GM21786 (cell line): Measurements from ENCODE around the gene WDR11.
A peak's percentile ranks its signal among the peaks of the same experiment; 100 is the strongest.

Experiments
- ATAC-seq: cut with Tn5 transposase; IDR thresholded peaks from one replicate; pipeline ENCODE4 v1.9.1; 2021; ENCODE audit not compliant: unreplicated experiment

Gene WDR11, protein sequence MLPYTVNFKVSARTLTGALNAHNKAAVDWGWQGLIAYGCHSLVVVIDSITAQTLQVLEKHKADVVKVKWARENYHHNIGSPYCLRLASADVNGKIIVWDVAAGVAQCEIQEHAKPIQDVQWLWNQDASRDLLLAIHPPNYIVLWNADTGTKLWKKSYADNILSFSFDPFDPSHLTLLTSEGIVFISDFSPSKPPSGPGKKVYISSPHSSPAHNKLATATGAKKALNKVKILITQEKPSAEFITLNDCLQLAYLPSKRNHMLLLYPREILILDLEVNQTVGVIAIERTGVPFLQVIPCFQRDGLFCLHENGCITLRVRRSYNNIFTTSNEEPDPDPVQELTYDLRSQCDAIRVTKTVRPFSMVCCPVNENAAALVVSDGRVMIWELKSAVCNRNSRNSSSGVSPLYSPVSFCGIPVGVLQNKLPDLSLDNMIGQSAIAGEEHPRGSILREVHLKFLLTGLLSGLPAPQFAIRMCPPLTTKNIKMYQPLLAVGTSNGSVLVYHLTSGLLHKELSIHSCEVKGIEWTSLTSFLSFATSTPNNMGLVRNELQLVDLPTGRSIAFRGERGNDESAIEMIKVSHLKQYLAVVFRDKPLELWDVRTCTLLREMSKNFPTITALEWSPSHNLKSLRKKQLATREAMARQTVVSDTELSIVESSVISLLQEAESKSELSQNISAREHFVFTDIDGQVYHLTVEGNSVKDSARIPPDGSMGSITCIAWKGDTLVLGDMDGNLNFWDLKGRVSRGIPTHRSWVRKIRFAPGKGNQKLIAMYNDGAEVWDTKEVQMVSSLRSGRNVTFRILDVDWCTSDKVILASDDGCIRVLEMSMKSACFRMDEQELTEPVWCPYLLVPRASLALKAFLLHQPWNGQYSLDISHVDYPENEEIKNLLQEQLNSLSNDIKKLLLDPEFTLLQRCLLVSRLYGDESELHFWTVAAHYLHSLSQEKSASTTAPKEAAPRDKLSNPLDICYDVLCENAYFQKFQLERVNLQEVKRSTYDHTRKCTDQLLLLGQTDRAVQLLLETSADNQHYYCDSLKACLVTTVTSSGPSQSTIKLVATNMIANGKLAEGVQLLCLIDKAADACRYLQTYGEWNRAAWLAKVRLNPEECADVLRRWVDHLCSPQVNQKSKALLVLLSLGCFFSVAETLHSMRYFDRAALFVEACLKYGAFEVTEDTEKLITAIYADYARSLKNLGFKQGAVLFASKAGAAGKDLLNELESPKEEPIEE

DNA sequence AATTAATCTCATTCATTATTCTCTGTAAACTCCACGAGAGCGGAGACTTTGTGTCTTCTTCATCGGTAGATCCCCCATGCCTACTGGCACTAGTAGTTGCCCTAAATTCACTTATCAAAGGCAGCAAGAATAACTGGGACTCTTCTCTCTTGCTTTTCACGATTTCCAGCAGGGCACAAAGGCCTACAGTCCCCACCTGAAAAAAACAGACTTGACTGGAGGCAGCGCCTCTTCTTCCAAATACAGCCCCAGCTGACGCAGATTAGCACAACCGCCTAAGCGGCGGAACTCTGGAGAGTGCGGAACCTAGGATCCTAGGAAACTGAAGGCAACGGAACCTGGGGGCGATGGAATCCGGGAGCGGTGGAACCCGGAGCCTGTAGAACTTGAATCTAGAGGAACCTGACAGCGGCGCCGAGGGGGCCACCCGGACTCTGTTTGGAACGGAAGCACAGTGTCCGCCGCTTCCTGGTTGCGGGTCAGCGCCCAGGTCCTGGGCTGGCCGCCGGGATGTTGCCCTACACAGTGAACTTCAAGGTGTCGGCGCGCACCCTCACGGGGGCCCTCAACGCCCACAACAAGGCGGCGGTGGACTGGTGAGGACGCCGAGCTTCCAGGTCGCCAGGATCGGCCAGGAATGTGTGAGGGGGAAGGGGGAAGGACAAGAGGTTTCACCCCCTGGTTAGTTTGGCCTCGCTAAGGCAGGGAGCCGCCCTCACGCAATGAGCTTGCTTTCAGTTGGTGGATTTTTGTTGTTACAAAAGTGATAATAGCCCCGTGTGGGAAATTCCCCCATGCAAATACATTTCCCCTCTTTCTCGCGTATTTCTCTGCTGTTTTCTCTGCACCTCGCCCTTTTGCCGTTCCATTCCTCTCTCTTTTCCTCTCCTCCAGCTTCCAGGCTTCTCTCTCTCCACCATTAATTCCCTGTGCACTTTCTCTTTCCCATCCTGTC is at the start of gene WDR11:
Gene WDR11 (plus strand): TSS at position 452 of the 955 bp plus-strand sequence. CDS start 59 bp downstream, at position 511.
- ATAC-seq, result peak; percentile 97

DNA sequence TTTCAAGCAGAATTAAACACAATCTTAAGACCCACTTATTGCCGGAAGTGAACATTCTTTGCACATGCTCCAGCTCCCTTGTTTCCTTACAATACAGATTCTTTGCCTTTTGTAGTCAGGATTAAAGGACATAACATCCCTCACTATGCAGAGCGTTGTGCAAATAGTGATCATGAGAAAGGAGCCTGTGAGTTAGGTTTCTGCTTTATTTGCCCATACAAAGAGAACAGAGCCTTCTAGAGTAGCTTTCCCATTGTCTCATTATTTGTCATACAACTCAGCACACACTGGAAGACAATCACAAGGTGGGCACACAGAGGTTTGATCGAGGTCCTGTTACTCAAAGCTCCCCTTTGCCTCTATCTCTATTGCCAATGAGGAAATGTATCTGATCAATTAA is 48.2 kb upstream of the WDR11 start:
- no peak for ATAC-seq

DNA sequence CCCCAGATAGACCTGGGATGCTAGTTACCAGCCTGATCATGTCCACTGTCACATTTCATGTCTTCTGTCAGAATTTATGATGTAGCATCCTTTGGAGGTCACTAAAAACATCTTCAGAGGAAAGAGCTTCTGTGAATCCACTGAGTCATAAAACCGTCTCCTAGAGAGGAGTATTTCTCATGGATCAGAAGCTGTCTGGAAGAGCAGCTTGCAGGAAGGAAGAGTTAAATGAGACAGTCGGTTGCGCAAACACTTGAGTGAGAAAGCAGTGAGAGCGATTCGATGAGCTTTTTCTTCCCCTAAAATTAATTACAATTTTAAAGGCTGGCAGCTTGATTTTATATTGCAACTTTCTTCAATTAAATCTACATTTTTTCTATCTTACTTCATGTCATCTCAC is 47.2 kb upstream of the WDR11 start:
- ATAC-seq, result no peak

DNA sequence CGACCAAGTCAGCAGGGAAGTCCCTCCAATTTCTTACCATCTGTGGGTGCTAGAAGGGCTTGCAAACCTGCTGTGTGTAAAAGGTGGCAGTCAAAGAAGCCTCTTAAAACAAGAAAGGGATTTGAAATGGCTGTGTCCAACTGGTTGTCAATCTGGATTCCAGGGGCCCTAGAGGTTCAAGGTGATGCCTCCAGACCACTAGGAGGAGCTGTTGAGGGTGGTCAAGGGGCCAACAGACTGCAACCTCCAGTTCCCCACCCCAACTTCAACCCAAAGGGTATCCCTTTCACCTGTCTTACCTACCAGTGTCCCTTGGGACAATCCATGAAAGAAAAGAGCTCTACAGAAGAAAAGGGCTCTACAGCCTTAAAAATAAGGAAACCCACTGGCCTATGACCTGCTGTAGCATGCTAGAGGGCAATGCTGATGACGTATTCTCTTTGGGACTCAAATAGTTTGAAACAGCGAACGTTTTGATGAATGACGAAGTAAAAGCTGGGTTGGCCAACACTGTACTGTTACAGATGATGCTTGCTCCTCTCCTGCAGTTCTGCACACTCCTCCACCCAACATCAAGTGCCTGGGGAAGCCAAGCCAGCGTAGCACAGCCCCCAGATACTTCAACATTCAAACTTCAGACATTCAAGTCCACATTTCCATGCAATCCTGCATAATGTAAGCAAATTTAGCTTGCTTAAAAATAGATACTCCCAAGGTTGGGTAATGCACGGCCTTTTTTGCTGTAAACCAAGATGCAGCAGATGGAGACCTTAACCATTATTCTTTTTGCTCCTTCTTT is 45.9 kb upstream of the WDR11 start:
- no peak for ATAC-seq

DNA sequence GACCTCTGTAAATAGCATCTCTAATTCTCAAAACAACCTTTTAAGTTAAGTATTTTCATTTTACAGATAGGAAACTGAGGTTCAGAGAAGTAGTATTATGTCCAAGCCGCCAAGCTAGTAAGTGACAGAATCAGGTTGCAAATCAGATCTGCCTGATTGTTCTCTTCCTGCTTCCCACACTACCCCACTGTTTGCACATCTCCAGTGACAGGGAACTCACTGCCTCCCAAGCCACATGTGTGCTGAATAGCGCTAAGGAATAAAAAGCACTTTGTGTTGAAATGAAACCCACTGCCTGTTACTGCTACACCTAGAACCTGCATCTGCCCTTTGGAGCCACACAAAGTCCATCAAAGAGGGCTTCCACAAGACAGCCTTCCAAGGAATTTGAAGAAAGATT is 45.1 kb upstream of the WDR11 start:
- no peak for ATAC-seq

DNA sequence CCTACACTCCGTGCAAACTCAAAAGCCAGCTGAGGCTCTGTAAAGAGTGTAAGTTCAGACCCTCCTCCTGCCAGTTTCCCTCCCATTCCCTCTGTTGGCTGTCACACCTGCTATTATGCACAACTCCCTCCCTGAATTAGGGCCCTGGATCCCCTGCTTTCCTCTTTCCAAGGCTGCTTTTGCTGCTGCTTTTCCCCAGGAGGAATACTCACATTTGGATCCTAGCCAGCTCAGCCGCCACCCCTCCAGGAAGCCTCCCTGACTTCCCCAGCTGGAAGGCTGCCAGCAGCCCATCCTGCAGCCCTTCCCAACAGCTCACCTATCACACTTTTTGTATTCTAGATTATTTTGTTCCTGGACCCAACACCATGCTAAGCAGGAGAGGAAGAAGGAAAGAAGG is 40.9 kb upstream of the WDR11 start:
- ATAC-seq, result no peak

DNA sequence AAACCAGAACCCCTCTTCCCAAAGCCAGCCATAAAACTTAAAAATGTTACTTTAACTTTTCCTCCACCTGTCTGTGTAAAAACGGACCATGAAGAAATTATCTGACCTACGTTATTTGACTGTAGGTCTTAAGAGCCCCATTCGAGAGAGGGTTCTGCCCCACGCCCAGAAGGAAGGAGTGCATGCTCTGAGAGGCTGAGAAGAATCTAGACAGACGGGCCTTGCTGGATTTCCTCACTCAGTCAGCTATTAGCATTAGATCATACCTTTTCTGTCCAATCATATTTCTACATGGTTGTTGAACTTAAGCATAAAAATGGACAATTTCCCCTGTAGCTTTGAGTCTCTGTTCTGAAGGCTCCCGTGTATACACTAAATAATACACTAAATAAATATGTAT is 38.1 kb upstream of the WDR11 start:
- no peak for ATAC-seq

DNA sequence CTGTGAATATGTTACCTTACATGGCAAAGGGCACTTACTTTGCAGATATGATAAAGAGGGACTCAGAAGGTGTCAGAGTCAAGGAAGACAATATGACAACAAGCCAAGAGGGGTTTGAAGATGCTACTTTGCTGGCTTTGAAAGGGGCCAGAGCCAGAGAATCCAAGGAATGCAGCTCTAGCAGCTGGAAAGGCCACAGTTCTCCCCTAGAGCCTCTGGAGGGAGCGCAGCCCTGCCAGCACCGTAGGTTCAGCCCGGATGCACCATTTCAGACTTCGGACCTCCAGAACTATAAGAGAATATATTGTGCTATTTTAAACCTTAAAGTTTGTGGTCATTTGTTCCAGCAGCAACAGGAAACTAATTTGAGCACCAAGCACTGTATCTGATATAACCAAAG is 32.9 kb upstream of the WDR11 start:
- no peak for ATAC-seq

DNA sequence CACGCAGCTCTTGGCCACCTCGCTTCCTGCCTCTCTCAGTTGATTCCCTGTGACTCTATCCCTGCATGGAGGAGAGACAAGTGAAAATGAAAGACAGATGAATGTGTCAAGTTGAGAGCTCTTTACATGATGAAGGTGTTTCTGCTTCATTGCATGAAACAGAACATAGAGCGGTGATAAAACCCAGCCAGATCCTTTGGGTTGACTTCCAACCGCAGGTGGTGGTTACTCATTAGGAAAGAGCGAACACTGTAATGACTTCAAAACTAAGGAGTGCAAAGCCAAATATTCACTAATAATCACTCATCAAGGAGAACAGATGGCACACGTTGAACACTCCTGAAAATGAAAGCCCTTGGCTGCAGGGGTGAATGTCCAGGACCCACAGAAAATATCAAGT is 31.8 kb upstream of the WDR11 start:
- no peak for ATAC-seq

DNA sequence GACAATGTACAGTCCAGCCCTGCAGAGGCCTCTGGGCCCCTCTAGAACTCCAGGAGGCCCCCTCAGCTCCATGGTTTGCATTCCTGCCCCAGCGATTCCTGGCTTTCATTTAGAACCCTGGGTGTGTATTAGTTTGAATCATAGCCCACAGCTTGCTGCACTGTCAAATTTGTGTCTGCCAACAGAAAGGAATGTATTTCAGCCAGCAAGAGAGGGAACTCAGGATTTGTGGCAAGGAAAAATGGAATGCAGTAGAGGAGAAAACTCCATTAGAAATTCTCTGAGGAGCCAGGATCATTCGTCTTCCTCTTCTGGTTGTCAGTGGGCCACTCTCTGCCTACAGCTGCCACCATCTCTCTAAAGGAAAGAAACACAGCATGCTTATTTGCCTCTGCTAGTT is 27.9 kb upstream of the WDR11 start:
- no peak for ATAC-seq

DNA sequence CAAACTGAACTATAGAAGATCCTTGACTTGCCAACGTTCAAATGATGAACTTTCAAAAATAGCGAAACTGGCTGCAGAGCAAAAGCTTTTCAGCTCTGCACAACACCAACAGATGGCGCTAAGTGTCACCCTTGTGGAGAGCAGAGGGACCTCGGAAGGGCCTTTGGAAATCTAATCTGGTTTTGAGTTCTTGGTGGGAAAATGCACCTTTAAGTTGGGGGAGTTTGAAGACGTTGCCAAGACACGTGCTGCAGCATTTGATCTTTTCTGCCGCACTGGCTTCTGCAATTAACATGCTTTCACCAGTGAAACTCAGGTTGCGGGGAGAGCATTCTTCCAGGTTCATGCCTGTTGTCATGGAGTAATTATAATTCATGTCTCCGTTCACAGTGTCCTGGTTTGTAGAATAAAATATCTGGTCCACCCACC is 26.3 kb upstream of the WDR11 start:
- no peak for ATAC-seq

DNA sequence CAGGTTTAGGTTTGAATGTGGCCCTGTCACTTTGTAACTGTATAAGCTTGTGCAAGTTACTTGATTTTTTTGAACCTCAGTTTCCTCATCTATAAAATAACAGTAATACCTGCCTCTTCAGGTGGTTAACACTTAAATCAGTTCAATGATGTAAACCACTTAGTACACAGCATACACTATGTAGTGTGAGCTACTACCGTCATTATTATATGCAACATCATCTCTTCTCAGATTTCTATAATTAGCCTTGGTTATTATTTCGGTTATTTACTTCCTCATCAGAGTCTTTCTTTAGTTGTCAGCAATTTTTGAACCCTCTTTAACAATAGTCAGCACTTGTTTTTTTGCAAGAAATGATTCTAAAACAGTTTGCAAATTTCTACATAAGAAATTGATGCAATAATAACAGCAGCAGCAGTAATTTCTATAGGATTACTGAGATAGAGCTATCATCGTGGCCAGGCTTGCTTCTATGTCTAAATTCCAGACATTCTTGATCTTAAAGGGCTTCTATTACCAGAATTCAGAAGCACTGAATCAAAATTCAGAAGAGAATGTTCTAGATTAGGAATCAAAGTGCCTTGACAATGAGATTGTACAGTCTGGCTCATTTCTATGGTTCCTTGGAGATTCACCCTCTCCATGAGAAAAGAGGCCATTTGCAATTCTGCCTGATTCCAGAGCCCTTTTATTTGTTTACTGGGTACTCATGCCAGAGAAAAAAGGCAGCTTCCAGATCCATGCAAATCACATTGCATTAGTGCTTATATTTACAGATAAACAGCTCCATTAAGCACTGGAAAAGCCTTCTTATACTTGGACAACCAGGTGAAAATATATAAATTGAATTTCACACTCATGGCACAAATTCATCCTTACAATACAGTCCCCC is 25.0 kb upstream of the WDR11 start:
- ATAC-seq, result no peak

DNA sequence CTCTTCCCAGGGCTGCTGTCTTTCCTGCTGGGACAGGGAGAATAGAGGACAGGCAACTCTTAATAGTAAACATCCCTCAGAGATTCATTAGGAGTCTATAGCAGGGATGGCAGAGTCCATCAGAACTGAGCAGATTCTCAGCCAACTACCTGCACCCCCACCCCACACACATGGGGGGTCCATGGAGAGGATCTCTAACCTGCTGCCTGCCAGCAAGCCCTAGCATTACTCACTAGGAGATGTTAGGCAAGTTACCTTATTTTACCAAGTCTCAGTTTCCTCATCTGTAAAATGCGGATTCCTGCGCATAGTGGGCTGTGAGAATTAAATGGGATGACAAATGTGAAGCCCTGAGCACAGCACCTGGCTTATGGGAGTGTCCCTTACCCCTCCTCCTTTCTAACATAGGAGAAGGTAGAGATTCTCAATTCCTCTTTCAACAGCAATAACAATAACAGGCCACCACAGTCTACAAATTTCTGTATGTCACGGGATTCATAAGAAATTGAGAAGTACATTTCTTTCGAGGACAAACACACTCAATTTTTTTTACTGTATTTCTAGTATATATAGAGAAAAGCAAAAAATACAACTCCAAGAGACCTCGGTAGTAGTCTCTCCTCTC is 23.8 kb upstream of the WDR11 start:
- ATAC-seq, result peak; percentile 93

DNA sequence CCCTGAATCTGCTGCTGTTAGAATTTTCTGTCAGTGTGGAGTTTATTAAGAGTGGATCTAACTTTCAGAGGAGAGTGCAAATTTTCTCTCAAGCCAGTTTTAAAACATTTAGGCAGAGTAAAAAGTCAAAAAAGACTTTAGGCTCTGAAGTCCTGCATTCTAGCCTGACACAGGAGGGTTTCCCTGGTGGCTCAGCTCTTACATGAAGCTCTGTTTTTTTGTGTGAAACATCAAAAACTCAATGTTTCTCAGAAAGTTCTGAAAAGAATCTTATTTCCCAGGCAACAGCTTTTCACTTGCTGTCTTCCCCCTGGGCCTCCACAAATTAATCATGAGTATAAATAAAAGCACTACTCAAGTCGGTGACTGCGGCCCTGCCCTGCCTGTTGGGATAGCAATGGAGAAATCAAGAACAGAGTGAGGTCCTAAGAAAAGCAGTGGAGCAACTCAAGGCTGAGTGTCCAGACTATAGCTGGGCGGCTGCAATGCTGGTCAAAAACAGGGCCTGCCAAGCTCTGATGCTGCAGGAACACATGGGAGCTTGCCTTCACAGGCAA is 22.3 kb upstream of the WDR11 start:
- no peak for ATAC-seq

DNA sequence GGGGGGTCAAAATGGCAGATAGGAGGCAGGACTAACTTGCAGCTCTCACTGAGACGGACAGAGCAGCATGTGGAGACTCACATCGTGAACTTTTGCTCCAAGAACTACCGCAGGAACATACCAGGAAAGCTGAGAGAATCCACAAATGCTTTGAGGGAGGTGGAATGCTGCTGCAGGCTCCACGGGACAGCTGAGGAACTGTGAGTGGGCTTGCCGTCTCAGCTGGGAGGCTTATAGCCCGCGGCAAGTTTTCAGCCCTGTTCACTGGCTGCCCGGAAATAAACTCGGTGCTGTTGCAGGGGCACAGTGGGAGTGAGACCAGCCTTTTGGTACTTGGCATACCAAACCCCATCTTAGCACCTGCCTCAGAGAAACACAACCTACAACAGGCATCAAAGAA is 19.1 kb upstream of the WDR11 start:
- no peak for ATAC-seq

DNA sequence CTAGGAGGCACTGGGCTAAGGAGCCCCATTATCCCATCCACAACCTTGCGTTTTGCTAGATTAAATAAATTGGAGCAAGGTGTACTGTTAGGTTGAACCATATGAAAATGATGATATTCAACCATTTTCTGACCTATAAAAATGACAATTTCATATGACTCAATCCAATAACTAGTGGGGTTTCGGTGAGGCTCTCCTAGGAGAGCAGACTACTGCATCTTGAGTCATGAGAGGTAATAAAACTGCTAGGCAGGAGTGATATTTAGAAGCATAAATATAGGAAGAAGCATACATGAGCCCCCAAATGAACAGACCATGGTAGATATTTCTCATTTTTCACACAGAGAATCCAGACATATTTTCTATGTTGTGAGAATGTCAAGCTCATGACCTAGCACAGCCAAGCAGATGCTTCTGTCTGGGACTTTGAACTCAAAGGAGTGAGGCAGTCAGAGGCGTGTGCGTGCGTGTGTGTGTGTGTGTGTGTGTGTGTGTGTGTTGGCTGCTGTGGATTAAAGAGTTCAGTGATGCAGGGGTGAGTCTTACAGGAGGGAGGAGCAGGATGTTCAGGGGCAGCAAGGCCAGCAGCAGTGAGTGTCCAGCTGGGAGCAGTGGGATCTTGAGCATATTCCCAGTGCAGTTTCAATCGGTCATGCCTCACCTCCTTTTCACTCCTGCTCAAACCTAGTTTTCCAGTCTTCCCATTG is 17.8 kb upstream of the WDR11 start:
- ATAC-seq, result no peak

DNA sequence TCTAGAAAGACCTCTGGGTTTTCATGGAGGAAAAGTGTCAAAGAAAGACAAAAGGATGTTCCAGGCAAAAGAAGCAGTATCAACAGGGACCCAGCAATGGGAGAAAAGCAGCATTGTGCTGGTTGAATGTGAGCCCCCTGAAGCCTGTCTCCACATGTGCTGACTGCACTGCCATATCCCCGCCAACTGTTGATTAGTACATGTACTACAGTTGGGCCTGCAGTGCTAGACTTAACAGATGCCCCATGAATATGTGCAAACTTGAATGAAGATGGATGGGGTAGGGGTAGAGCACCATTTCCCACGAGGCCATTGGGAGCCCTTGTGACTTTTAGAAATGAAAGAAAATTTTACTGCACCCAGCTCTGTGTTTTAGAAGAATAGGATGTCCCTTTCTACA is 15.6 kb upstream of the WDR11 start:
- no peak for ATAC-seq
